NCI-H2227 treated with DMSO at 0.1 percent for 48 hours (cell line): ENCODE measurements around the gene ZNF697.
A peak's percentile ranks its signal among the peaks of the same experiment; 100 is the strongest.
"Not testable (repeated sequence)": the region's sequence is repeated elsewhere in the genome, so short reads cannot be mapped to it uniquely, and the experiment has no call there.

Experiments used
- DNase-seq: peaks from one replicate; lab custom pipeline; 2025; lab: John Stamatoyannopoulos, UW

Gene ZNF697

DNA sequence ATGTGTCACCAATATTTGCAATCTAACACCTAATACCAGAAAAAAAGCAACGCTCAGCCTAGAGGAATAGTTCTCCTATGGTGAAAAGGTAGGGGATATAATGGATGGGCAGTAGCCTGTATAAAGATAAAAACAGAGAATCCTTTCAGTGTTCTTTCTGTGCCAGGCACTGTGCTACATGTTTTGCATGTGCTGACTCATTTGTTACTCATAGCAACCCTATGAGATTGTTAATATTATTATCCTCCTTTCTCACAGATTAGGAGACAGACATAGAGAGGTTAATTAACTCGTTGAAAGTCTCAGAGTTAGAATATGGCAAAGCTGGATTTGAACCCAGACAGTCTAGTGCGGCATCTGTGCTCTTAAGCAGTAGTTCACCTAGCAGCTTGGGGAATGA lies 45.3 kb downstream of the ZNF697 start:
- not testable (repeated sequence) for DNase-seq

DNA sequence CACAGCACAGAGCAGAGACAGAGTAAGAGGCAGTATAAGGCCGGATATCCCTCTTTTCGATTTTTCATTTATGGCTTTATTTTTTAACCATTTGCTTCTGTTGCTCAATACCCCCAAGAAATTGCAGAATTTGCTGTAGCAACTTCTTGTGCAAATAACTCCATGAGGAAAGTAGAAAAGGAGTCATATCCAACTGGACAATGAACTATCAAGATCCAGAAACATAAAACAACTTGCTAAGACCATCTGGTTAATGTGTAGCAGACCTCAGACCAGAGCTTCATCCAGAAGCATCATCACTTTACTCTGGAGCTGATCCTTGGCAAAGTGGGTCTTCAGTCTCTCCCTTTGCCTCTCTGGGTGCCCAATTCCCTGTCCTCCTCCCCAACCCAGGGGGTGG lies 45.9 kb downstream of the ZNF697 start:
- no peak for DNase-seq

DNA sequence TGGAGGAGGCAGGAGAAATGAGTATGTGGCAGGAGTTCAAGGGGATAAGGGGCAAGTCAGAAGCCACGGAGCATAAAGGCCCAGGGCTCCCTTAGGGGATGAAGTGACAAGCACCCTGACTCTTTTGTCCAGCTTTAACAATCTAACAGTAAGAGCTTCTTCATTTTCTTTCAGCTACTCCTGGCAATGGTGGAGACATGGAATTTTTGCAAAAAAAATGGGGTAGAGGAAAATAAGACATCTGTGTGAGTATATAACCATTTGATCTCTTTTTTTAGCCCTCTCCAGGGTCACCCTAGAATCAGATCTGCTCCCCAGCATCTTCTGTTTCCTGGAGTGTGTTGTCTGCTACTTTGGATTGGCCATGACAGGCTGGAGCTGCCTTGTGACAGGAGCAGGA lies 47.1 kb downstream of the ZNF697 start:
- DNase-seq: no peak

DNA sequence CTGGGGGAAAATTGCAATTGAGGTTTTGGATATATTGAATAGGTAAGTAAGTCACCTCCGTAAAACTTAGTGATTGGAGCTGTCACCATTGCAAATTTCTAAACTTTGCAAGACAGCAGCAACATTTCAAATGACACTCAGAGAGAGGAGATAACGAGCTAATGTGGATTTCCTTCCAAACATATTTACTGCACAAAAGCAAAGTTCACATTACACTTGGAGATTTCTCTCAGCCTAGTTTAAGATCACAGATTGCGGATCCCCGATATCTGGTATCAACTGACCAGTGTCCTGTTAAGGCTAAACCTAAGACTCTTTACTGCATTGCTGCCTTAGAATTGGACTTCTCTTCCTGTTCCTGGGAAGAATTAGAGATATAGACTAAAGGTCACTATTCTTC lies 47.5 kb downstream of the ZNF697 start:
- no peak for DNase-seq

DNA sequence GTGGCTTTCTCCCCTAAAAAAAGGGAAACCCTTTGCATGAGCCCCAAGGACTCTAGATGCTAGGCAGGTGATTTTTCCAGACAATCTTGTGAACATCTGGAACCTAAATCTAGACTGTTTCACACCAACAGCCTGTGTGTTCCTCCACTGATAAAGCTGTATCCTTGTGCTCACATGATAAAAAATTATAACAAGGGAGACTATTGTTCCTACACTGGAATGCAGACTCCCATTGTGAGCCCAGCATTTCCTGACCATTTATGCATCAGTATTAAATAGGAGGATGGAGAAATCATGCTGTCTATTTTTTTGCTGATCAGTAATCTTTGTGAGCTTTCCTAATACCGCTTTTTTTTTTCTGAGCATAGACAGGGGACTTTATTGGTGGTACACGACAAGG lies 52.5 kb downstream of the ZNF697 start:
- DNase-seq: no peak

DNA sequence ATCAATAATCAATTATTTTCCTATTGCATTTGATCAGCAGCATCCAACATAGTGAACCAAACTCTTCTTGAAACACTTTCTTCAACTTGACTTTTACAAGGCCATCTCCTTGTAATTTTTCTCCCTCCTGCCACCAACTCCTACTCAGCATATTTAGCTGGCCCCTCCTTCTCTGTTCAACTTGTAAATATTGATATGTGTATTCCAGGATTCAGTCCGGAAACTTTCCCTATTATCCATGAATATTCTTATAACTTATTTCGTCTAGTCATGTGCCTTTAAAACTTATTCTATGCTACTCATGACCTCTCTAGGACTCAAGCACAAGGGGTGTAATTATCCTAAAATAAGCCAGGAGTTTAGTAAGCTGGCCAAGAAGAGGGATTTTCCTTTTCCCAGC lies 52.9 kb downstream of the ZNF697 start:
- DNase-seq: no peak

DNA sequence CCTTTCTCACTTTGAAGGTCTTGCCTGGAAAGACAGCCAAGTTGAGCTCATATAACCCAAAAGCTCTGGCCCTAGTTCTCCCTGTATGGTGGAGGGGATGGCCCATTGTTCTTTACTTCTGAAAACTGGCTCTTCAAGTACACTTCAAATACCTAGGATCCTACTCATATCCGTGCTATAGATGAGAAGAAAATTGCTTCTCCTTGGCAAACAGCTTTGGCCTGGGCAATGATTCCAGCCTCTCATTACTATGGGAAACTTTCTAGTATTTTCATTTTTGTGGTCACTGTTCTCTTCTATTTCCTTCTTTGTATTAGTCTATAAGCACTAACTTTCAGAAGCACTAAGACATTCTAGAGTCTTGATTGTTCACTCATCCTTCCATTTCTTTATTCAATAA lies 53.7 kb downstream of the ZNF697 start:
- DNase-seq: no peak

DNA sequence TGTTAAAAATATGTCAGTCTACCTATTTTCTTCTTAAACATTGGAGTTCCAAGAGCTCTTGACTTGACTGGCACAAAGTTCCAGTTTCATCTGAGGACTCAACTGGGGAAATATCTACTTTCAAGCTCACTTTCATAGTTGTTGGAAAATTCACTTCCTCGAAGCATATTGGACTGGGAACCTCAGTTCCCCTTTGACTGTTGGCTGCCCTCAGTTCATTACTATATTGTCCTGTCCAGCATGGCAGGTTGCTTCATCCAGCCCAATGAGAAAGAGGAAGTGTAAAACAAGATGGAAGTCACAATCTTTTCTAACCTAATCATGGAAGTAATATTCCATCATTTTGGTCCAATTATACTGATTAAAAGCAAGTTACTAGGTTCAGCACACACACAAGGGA lies 54.3 kb downstream of the ZNF697 start:
- no peak for DNase-seq

DNA sequence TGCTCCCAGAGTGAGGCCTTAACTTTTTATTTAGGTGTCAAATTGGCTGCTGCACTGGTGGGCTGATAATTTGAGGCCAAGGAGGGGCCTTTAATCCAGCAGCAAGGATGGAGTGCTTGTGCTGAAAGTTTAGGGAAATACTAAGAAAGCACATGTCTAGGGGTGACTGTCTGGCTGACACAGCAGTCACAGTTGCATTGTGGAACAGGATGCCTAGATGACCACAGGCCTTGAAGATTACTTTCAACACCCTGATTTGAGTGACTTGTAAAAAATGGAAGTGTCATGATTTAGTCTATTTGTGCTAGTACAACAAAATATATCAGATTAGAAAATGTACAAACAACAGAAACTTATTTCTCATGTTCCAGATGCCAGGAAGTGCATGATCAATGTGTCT lies 57.7 kb downstream of the ZNF697 start:
- no peak for DNase-seq

DNA sequence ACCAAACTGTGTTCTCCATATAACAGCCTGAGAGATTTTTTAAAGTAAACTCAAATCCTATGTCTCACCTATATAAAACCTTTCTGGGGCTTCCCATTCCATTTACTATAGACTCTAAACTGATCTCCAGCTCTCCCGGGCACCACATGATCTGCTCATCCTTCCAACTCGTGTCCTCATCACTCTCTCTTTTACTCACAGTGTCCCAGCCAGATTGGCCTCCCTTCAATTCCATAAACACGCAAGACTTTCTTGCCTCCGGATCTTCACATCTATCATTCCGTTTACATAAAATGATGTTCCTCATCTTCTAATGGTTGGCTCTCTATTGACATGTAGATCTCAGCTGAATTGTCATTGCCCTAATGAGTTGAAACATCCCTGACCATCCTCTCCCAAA lies 59.4 kb downstream of the ZNF697 start:
- no peak for DNase-seq

DNA sequence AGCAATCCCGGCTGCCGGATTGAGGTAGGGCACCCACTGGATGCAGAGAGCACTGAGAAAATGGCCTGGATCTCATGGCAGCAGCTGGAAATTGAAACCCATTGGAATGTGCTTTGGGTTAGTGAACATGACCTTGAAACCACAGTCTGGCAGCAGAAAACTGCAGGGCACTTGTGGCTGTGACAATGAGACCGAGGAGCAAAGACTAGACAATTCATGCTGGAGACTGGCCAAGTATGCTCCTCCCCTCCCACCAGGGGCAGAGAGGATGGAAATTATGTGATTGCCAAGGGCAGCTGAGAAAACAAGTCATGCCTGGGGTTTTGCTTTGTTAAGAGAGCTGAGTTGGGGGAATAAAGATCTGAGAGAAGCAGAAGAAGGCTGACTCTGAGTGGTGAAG lies 60.7 kb downstream of the ZNF697 start:
- peak; percentile 89 for DNase-seq

DNA sequence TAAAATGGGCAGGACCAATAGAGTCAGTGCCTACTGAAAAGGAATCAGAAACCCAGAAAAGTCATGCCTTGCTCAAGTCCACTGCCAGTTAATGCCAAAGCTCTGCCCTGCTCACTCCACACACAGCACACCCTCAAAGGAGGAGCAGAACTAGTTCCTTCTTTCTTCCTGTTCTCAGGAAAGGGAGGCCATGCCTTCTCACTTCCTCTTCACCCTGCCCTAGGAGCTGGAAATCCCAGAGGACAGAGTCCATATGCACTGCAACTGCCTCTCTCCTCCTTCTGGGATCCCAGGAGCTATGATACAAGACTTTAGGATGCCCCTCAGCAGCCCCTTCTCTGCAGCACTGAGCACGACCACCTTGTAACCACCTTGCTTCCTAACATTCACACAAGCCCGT lies 62.3 kb downstream of the ZNF697 start:
- not testable (repeated sequence) for DNase-seq

DNA sequence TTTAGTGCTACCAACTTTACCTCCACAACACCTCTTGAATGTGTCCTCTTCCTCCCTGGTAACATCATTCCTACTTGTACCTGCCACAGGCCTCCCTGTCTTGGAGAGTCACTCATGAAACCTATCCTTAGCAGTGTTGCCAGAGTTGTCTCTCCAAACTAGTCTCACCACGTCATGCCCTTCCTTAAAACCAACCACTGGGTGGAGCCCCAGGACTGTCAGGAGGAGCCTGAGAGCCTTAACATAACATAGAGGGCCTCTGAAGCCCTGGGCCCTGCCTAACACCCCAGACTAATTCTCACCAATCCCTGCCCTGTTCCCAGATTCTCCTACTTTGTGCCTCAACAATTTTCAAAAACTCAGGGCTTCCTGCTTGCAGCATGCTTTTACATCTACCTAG lies 65.3 kb downstream of the ZNF697 start:
- DNase-seq: peak; percentile 63

DNA sequence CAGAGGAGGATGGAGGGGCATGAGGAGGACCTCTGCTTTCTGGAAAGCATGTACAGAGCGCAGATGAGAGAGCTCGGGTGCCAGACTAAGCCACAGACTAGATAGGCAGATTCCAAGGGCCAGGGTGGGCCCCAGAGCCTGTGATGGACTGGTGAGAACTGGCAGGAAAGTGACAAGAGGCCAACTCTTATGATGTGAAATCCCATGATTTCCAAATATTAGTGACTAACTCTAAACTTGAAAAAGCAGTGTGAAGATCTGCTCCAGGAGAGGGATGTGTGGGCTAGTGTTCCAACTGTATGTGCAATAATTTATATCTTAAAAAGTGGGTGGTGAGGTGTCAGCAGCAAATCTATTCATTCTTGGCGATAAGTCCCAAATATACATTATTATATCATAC lies 67.0 kb downstream of the ZNF697 start:
- not testable (repeated sequence) for DNase-seq

DNA sequence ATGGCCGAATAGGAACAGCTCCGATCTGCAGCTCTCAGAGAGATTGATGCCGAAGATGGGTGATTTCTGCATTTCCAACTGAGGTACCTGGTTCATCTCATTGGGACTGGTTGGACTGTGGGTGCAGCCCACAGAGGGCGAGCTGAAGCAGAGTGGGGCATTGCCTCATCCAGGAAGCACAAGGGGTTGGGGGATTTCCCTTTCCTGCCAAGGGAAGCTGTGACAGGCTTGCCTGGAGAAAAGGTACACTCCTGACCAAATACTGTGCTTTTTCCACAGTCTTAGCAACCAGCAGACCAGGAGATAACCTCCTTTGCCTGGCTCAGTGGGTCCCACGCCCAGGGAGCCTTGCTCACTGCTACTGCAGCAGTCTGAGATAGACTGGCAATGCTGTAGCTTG lies 74.2 kb downstream of the ZNF697 start:
- no peak for DNase-seq

DNA sequence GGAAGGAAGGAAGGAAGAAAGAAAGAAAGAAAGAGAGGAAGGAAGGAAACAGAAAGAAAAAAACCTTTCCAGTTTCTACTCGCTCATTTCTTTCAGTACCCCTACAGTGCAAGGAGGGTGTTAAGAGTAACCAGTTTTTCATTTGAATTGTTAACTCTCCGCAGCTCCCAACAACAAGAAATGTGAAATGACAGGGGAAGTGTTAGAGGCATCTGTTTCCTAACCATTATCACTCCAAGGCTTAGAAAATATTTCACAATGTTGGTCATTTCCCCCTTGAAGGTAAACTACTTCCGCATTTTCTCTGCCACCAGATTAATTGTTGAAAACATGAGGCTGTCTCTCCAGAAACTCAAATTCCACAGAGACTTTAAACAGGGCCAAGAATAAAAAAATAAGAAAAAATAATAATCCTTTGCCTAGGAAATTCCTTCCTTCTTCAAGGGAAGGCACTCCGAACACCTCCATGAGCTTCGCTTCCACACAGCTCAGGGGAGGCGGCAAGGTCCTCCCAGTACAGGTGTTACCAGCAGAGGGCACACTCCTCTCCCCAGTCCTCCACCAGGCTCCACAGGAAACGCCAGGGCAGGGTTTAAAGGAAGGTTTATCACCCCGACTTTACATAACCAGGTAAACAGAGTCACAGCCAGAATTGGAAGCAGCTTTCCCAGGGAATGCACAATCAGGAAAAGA lies 78.0 kb downstream of the ZNF697 start:
- DNase-seq: not testable (repeated sequence)
